PC-9 (cell line): ENCODE measurements around the gene NGF. TPM values are rescaled to one million over a fixed set of nuclear protein-coding genes. Genes with fewer than 3 reads are reported as not detected.

Experiments used
- BruUV-seq: library from RNA; stranded (reverse); fragments of 400-500 nt; replicated peaks from 2 replicates; lab custom pipeline; 2021; lab: Mats Ljungman, UMichigan
- CTCF ChIA-PET: fragments of 300-600 bp; sonication (Branson Sonifier 250); formaldehyde crosslinking; loops from one replicate; lab custom pipeline; 2022; ENCODE audit warnings: antibody characterized with exemption; lab: Charles Lee
- POLR2A ChIA-PET: fragments of 300-600 bp; sonication (Branson Sonifier 250); formaldehyde crosslinking; loops from one replicate; lab custom pipeline; 2022; ENCODE audit warnings: antibody characterized with exemption; ENCODE audit not compliant: unreplicated experiment; lab: Charles Lee
- DNase-seq, 2 experiments: peaks; one replicate each; pipeline versions ENCODE4 v3.0.0 to v3.0.0-alpha.2; 2015 to 2022; ENCODE audit warnings: mixed read lengths in 1 of 2
- H2AFZ ChIP-seq: fragments of 200-600 bp; sonication (generic); 2 replicates; pipeline ENCODE4 v1.8.1; 2017; ENCODE audit warnings: antibody characterized with exemption
- H3F3A ChIP-seq: fragments of 200-600 bp; sonication (generic); 2 replicates; pipeline ENCODE4 v1.8.1; 2017; ENCODE audit warnings: antibody characterized with exemption, mild to moderate bottlenecking, low read depth; ENCODE audit not compliant: insufficient read depth
- H3K27ac ChIP-seq: fragments of 200-600 bp; sonication (generic); 2 replicates; pipeline ENCODE4 v1.6.1; 2016; ENCODE audit warnings: mixed run types
- H3K27me3 ChIP-seq: fragments of 200-600 bp; sonication (generic); 2 replicates; pipeline ENCODE4 v1.6.1; 2016; ENCODE audit warnings: low read depth, mixed run types; ENCODE audit not compliant: insufficient read depth
- H3K36me3 ChIP-seq: fragments of 200-600 bp; sonication (generic); 2 replicates; pipeline ENCODE4 v1.6.1; 2016; ENCODE audit warnings: low read depth, mixed run types
- H3K4me1 ChIP-seq: fragments of 200-600 bp; sonication (generic); replicated peaks from 2 replicates; pipeline ENCODE4 v1.6.1; 2016; ENCODE audit warnings: mixed run types; ENCODE audit not compliant: insufficient read depth
- H3K4me2 ChIP-seq: fragments of 200-600 bp; sonication (generic); 2 replicates; pipeline ENCODE4 v1.6.1; 2017; ENCODE audit warnings: mixed run types
- H3K4me3 ChIP-seq: fragments of 200-600 bp; sonication (generic); 2 replicates; pipeline ENCODE4 v1.6.1; 2016; ENCODE audit warnings: mixed run types
- H3K79me2 ChIP-seq: fragments of 200-600 bp; sonication (generic); 2 replicates; pipeline ENCODE4 v1.6.1; 2017; ENCODE audit warnings: low read depth, mixed run types
- H3K9me2 ChIP-seq: fragments of 200-600 bp; sonication (generic); 2 replicates; pipeline ENCODE4 v1.8.1; 2017; ENCODE audit warnings: mild to moderate bottlenecking; ENCODE audit not compliant: insufficient read depth
- H3K9me3 ChIP-seq: fragments of 200-600 bp; sonication (generic); 2 replicates; pipeline ENCODE4 v1.8.1; 2016; ENCODE audit warnings: low read depth; ENCODE audit not compliant: insufficient read depth
- H4K20me1 ChIP-seq: fragments of 200-600 bp; sonication (generic); 2 replicates; pipeline ENCODE4 v1.8.1; 2017; ENCODE audit not compliant: insufficient read depth
- EZH2 ChIP-seq: fragments of 200-600 bp; sonication (generic); IDR thresholded peaks from 2 replicates; pipeline ENCODE4 v1.8.0; 2017; ENCODE audit warnings: antibody characterized with exemption, low read depth
- intact Hi-C: fragments of 100-400 bp; cut with micrococcal nuclease; formaldehyde crosslinking; loops from one replicate; pipeline ENCODE4 v1.10.0; 2022; ENCODE audit not compliant: unreplicated experiment
- total RNA-seq: library from RNA; stranded (reverse); gene quantifications from 2 replicates; pipeline ENCODE4 v1.2.3, GENCODE V29; 2021
- TF ChIP-seq, protein P1 (sequence below): fragments of 200-600 bp; sonication (generic); conservative IDR thresholded peaks from 2 replicates; pipeline ENCODE4 v1.6.1; 2017; ENCODE audit warnings: mixed run types, antibody characterized with exemption, mild to moderate bottlenecking, moderate library complexity

The NGF gene
- total RNA-seq, 1 experiment from 2014 or later = 5.5 TPM

DNA sequence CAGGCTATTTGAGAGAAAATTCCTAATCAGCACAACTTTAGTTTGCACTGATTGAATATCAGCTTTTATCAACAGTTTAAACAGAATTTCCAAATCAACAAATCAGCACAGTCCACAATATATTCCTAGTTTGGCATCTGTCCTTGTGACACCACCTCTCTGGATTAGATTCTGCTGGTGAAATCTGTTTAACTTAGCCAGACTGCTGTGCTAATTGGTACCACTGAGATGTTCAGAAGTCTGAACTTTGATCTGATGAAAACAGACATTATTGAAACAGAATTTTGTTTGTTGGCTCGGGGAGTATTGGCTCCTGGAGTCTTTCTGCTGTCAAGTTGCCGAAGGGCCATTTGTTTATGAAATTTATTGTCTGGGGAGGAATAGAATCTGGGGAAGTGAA lies 17.0 kb upstream of the NGF start:
- no peak for TF ChIP-seq EZH2
- TF ChIP-seq, protein P1, sequence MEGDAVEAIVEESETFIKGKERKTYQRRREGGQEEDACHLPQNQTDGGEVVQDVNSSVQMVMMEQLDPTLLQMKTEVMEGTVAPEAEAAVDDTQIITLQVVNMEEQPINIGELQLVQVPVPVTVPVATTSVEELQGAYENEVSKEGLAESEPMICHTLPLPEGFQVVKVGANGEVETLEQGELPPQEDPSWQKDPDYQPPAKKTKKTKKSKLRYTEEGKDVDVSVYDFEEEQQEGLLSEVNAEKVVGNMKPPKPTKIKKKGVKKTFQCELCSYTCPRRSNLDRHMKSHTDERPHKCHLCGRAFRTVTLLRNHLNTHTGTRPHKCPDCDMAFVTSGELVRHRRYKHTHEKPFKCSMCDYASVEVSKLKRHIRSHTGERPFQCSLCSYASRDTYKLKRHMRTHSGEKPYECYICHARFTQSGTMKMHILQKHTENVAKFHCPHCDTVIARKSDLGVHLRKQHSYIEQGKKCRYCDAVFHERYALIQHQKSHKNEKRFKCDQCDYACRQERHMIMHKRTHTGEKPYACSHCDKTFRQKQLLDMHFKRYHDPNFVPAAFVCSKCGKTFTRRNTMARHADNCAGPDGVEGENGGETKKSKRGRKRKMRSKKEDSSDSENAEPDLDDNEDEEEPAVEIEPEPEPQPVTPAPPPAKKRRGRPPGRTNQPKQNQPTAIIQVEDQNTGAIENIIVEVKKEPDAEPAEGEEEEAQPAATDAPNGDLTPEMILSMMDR = no peak
- H3K27me3 ChIP-seq = no peaks in the 10 kb centered on the region
- H2AFZ ChIP-seq = no peak overlapping the region
- peaks cover 11% of the 10 kb centered on the region for H3F3A ChIP-seq
- no peak overlapping the region for H3K27ac ChIP-seq
- H3K4me3 ChIP-seq = no peak overlapping the region
- no peaks in the 10 kb centered on the region for H3K9me2 ChIP-seq
- no peak overlapping the region for H3K4me2 ChIP-seq
- ChIA-PET CTCF (interaction anchor here (0.7 kb wide), 1 partner anchor 164 kb away, joined by 8 read pairs; no protein-coding TSS in a partner anchor), POLR2A (no interaction called here)
- no peak for DNase-seq
- no peaks in the 10 kb centered on the region for H3K36me3 ChIP-seq
- H4K20me1 ChIP-seq = no peaks in the 10 kb centered on the region
- intact Hi-C loops = no loop called here
- H3K4me1 ChIP-seq = peaks cover 15% of the 10 kb centered on the region
- BruUV-seq = no TSS peak
- no peaks in the 10 kb centered on the region for H3K79me2 ChIP-seq
- peaks cover 9% of the 10 kb centered on the region for H3K9me3 ChIP-seq

DNA sequence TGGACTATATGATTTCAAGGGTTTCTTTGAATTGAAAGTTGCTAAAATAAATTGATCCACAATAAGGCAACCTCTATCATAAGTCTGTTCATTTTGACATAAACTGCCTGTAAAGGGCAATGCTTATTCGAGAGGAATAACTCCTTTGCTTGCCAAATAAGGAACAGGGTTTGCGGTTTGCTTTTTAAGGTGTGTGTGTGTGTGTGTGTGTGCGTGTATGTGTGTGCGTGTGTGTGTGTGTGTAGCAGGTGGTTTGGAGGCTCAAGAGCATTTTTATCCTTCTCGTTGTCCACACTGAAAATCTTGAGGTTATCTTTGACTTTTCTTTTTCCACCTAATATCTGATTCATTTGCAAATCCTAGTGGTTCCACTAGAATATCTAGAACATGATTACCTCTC lies 13.1 kb upstream of the NGF start:
- H2AFZ ChIP-seq = no peak overlapping the region
- no peak overlapping the region for H3K27ac ChIP-seq
- no peaks in the 10 kb centered on the region for H3K9me2 ChIP-seq
- H3K79me2 ChIP-seq = no peaks in the 10 kb centered on the region
- H3K4me3 ChIP-seq = no peak overlapping the region
- DNase-seq = no peak
- peaks cover 2% of the 10 kb centered on the region; the same call in 1 of the 2 replicates for H3F3A ChIP-seq
- ChIA-PET POLR2A (no interaction called here), CTCF (no interaction called here)
- no peaks in the 10 kb centered on the region for H3K36me3 ChIP-seq
- H3K4me2 ChIP-seq = no peak overlapping the region
- peaks cover 6% of the 10 kb centered on the region for H3K4me1 ChIP-seq
- intact Hi-C loops = no loop called here
- TF ChIP-seq EZH2 = no peak
- TF ChIP-seq, protein P1 = no peak
- BruUV-seq = no TSS peak
- no peaks in the 10 kb centered on the region for H3K9me3 ChIP-seq
- no peaks in the 10 kb centered on the region for H3K27me3 ChIP-seq
- H4K20me1 ChIP-seq = no peaks in the 10 kb centered on the region

GRCh38 chr1:115348636-115349035 lies 10.6 kb upstream of the NGF start:
- Histone ChIP-seq H3F3A (no peaks in the 10 kb centered on the region), H3K79me2 (no peaks in the 10 kb centered on the region), H3K4me3 (no peak overlapping the region), H4K20me1 (no peaks in the 10 kb centered on the region), H3K4me2 (no peak overlapping the region), H3K36me3 (no peaks in the 10 kb centered on the region), H3K9me3 (no peaks in the 10 kb centered on the region), H2AFZ (no peak overlapping the region), H3K27me3 (no peaks in the 10 kb centered on the region), H3K9me2 (no peaks in the 10 kb centered on the region), H3K4me1 (no peaks in the 10 kb centered on the region), H3K27ac (no peak overlapping the region)
- ChIA-PET POLR2A (no interaction called here), CTCF (interaction anchor here (0.5 kb wide), 1 partner anchor 250 kb away, joined by 3 read pairs; no protein-coding TSS in a partner anchor)
- intact Hi-C loops = no loop called here
- no peak for TF ChIP-seq EZH2
- TF ChIP-seq, protein P1 = no peak
- BruUV-seq = no TSS peak
- no peak for DNase-seq
